Adrenal gland (tissue), 12 donors: Measurements from ENCODE around the gene MAP3K3. TPM values are rescaled to one million over a fixed set of nuclear protein-coding genes. Genes with fewer than 3 reads are reported as not detected.
A peak's percentile ranks its signal among the peaks of the same experiment; 100 is the strongest.

Experiments
- DNase-seq, 7 donors: peaks; one replicate each; pipeline ENCODE4 v3.0.0-alpha.2; 2019 to 2020
- H3K27ac ChIP-seq, 5 donors: fragments of 200-600 bp; sonication (generic) in 4 of 5; 1 replicate in 3 of 5; 2 replicates in 2 of 5; pipeline versions ENCODE4 v1.5.1 to v1.8.0; 2016 to 2020; ENCODE audit warnings: mild to moderate bottlenecking in 1 of 5
- H3K27me3 ChIP-seq: fragments of 200-600 bp; 2 replicates; pipeline ENCODE4 v1.8.0; 2021
- H3K36me3 ChIP-seq, 2 donors: fragments of 200-600 bp; replicated peaks in 1 of 2; 1 replicate in 1 of 2; 2 replicates in 1 of 2; pipeline versions ENCODE4 v1.5.1 to v1.8.0; 2018 to 2022
- H3K4me1 ChIP-seq, 2 donors: fragments of 200-600 bp; replicated peaks in 1 of 2; 1 replicate in 1 of 2; 2 replicates in 1 of 2; pipeline versions ENCODE4 v1.5.1 to v1.8.0; 2018 to 2021
- H3K4me3 ChIP-seq, 4 donors: fragments of 200-600 bp; sonication (generic) in 3 of 4; one replicate each; pipeline ENCODE4 v1.5.1; 2016 to 2018
- H3K9me3 ChIP-seq, 3 donors: fragments of 200-600 bp; sonication (generic) in 1 of 3; replicated peaks in 1 of 3; 1 replicate in 2 of 3; 2 replicates in 1 of 3; pipeline versions ENCODE4 v1.5.1 to v1.8.0; 2016 to 2021
- POLR2A ChIP-seq, 2 donors: fragments of 450-650 bp; IDR thresholded peaks; one replicate each; pipeline ENCODE4 v1.6.1; 2017; ENCODE audit warnings: antibody characterized with exemption in 2 of 2, mild to moderate bottlenecking in 2 of 2, moderate library complexity in 1 of 2
- WGBS, 4 donors: extraction: QIAGEN DNeasy Blood & Tissue Kit in 2 of 4; methylation state at CpG; one replicate each; pipeline versions ENCODE4 v1.1.5 to v1.1.7; 2013 to 2017; 5-methylcytosine and 5-hydroxymethylcytosine counted together
- intact Hi-C, 2 donors: fragments of 100-400 bp; cut with DNase I; formaldehyde crosslinking; loops; one replicate each; pipeline versions ENCODE4 v1.14.1 to v1.15.0; 2022 to 2023
- polyA plus RNA-seq, 3 donors: library from polyadenylated mRNA; stranded (reverse); fragments of 200-250 nt in 2 of 3; fragments of 350-450 nt in 1 of 3; fragmentation: Illumina TruSeq in 1 of 3; extraction: RNeasy Lipid Tissue Mini Kit (QIAGEN cat#74804) in 1 of 3; gene quantifications; one replicate each; pipeline ENCODE4 v1.2.3, GENCODE V29; 2013 to 2014
- total RNA-seq, 9 donors: library from RNA; depleted of rRNA in 4 of 9; stranded (reverse); fragments of >200 nt in 4 of 9; fragments of 120-200 nt in 1 of 9; fragmentation: NEBNext Ultra II Directional in 1 of 9; extraction: Animal tissue kit (Norgen Biotek cat#: 25700) in 1 of 9; gene quantifications; one replicate each; pipeline versions ENCODE4 v1.1.0 to v1.2.4, GENCODE V29; 2013 to 2023
- TF ChIP-seq, protein P1 (sequence below), 6 experiments: fragments of 450-650 bp in 4 of 6; fragments of 200-600 bp in 2 of 6; sonication (generic) in 1 of 6; IDR thresholded peaks; 1 replicate in 5 of 6; 2 replicates in 1 of 6; pipeline versions ENCODE4 v1.5.1 to v1.8.0; 2016 to 2021; ENCODE audit warnings: antibody characterized with exemption in 6 of 6, mild to moderate bottlenecking in 2 of 6, moderate library complexity in 1 of 6
- donor health status: healthy with polysubstance abuse.
- donor health status: Bipolar disorder and iron deficiency.
- donor health status: DM: yes; HTN: yes; CAD: no.
- donor health status: DM: no; HTN: no; CAD: no.
- donor health status: DM: no; HTN: no; CAD: no.
- donor health status: DM: yes; HTN: yes; CAD: no.

The MAP3K3 gene
- total and polyA plus RNA-seq, 12 donors, result 11.6 to 47.1 (median 30.5) TPM

- intact Hi-C loops, result no loop called here
- Histone ChIP-seq H3K27me3 (no peaks in the 10 kb centered on the region), H3K36me3 (peaks cover 0 to 60% of the 10 kb centered on the region in 2 donors), H3K9me3 (no peaks in the 10 kb centered on the region), H3K27ac (no peak overlapping the region), H3K4me1 (peaks cover 1% of the 10 kb centered on the region in 2 donors), H3K4me3 (no peak overlapping the region)
- WGBS, 4 donors, result 79 to 92% (median 88%) methylated on average over 7 of the region's 7 CpGs
- DNase-seq, result peak in 1 of 7 donors; percentile 46
- TF ChIP-seq, protein P1, sequence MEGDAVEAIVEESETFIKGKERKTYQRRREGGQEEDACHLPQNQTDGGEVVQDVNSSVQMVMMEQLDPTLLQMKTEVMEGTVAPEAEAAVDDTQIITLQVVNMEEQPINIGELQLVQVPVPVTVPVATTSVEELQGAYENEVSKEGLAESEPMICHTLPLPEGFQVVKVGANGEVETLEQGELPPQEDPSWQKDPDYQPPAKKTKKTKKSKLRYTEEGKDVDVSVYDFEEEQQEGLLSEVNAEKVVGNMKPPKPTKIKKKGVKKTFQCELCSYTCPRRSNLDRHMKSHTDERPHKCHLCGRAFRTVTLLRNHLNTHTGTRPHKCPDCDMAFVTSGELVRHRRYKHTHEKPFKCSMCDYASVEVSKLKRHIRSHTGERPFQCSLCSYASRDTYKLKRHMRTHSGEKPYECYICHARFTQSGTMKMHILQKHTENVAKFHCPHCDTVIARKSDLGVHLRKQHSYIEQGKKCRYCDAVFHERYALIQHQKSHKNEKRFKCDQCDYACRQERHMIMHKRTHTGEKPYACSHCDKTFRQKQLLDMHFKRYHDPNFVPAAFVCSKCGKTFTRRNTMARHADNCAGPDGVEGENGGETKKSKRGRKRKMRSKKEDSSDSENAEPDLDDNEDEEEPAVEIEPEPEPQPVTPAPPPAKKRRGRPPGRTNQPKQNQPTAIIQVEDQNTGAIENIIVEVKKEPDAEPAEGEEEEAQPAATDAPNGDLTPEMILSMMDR (IDR thresholded peaks at IDR 0.05), result no peak
- TF ChIP-seq POLR2A (IDR thresholded peaks at IDR 0.05), result no peak
Measured at GRCh38 chr17:63706336-63707082, 84.3 kb downstream of the MAP3K3 start.

DNA sequence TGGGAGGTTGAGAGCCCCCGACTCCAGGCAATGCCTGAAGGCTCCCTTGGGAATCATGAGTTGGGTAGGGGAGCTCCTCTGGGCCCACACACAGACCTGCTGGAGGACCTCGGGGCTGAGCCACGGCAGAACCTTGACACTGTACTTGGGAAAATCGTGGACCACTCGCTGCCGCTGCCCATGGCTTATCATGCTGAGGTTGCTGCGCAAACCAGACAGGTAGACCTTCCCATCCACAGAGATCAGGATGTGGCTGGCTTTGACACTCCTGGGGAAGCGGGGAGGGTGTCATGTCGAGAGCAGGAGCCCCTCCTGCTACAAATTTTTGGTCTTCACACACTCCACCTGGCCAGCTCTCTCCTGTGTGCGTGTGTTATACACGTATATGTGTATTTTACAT lies 84.9 kb downstream of the MAP3K3 start:
- WGBS, 4 donors, result 90 to 94% (median 93%) methylated on average over 8 to 11 of the region's 11 CpGs
- H3K27ac ChIP-seq, result no peak overlapping the region
- TF ChIP-seq, protein P1 (IDR thresholded peaks at IDR 0.05), result no peak
- no peak for TF ChIP-seq POLR2A (IDR thresholded peaks at IDR 0.05)
- no peaks in the 10 kb centered on the region for H3K4me1 ChIP-seq
- H3K36me3 ChIP-seq, result peaks cover 0 to 66% of the 10 kb centered on the region in 2 donors
- DNase-seq, result peak in 1 of 7 donors; percentile 41
- no peaks in the 10 kb centered on the region for H3K9me3 ChIP-seq
- H3K27me3 ChIP-seq, result no peaks in the 10 kb centered on the region
- intact Hi-C loops, result no loop called here
- H3K4me3 ChIP-seq, result no peak overlapping the region

GRCh38 chr17:63709110-63709509 lies 86.9 kb downstream of the MAP3K3 start:
- H3K4me1 ChIP-seq, result no peaks in the 10 kb centered on the region
- no peaks in the 10 kb centered on the region for H3K9me3 ChIP-seq
- peaks cover 0 to 73% of the 10 kb centered on the region in 2 donors for H3K36me3 ChIP-seq
- H3K27me3 ChIP-seq, result no peaks in the 10 kb centered on the region
- no peak overlapping the region for H3K27ac ChIP-seq
- intact Hi-C loops, result no loop called here
- peak in 1 of 7 donors; percentile 41 for DNase-seq
- 90 to 96% (median 95%) methylated on average over 6 of the region's 6 CpGs for WGBS, 4 donors
- no peak for TF ChIP-seq POLR2A (IDR thresholded peaks at IDR 0.05)
- TF ChIP-seq, protein P1 (IDR thresholded peaks at IDR 0.05), result no peak
- no peak overlapping the region for H3K4me3 ChIP-seq

- intact Hi-C loops, result no loop called here
Measured at GRCh38 chr17:63714550-63715277, 92.5 kb downstream of the MAP3K3 start.

More at GRCh38 chr17:63714550-63715277, 92.5 kb downstream of the MAP3K3 start:
- H3K36me3 ChIP-seq, result peaks cover 0 to 48% of the 10 kb centered on the region in 2 donors
- peaks cover 0 to 12% of the 10 kb centered on the region in 2 donors for H3K4me1 ChIP-seq
- no peaks in the 10 kb centered on the region for H3K9me3 ChIP-seq
- H3K4me3 ChIP-seq, result no peak overlapping the region
- peak in 6 of 7 donors; percentile 67 to 80 (median 70) for DNase-seq
- TF ChIP-seq, protein P1 (IDR thresholded peaks at IDR 0.05), result no peak
- 63 to 69% (median 67%) methylated on average over 10 of the region's 10 CpGs for WGBS, 4 donors
- no peaks in the 10 kb centered on the region for H3K27me3 ChIP-seq
- no peak overlapping the region for H3K27ac ChIP-seq
